ENCODE data around the gene TRAK1.

Gene TRAK1

GRCh38 chr3:42123824-42124658 lies 32.9 kb downstream of the TRAK1 start:
- no peak for TF ChIP-seq CTCF (IDR thresholded peaks at IDR 0.05; ENCODE audit: low read depth, low read length, missing control alignments)
- no peak for DNase-seq (ENCODE audit: extremely low read depth, low read depth)
- no peak overlapping the region for H3K4me3 ChIP-seq (replicated peaks; ENCODE audit: low read depth, low read length)

- DNase-seq (ENCODE audit: extremely low read depth, low read depth): no peak
- TF ChIP-seq CTCF (IDR thresholded peaks at IDR 0.05; ENCODE audit: low read depth, low read length, missing control alignments): no peak
- H3K4me3 ChIP-seq (replicated peaks; ENCODE audit: low read depth, low read length): no peak overlapping the region
These were observed 36.1 kb downstream of the TRAK1 start for GRCh38 chr3:42127226-42127625.

- no peak for DNase-seq (ENCODE audit: extremely low read depth, low read depth)
- H3K4me3 ChIP-seq (replicated peaks; ENCODE audit: low read depth, low read length): no peak overlapping the region
- TF ChIP-seq CTCF (IDR thresholded peaks at IDR 0.05; ENCODE audit: low read depth, low read length, missing control alignments): no peak
These were observed 37.4 kb downstream of the TRAK1 start for GRCh38 chr3:42128526-42128925.

GRCh38 chr3:42129014-42129953 lies 38.1 kb downstream of the TRAK1 start:
- TF ChIP-seq CTCF (IDR thresholded peaks at IDR 0.05; ENCODE audit: low read depth, low read length, missing control alignments): no peak
- DNase-seq (ENCODE audit: extremely low read depth, low read depth): no peak
- no peak overlapping the region for H3K4me3 ChIP-seq (replicated peaks; ENCODE audit: low read depth, low read length)

GRCh38 chr3:42130007-42130328 lies 38.8 kb downstream of the TRAK1 start:
- DNase-seq (ENCODE audit: extremely low read depth, low read depth): no peak
- TF ChIP-seq CTCF (IDR thresholded peaks at IDR 0.05; ENCODE audit: low read depth, low read length, missing control alignments): no peak
- no peak overlapping the region for H3K4me3 ChIP-seq (replicated peaks; ENCODE audit: low read depth, low read length)

- TF ChIP-seq CTCF (IDR thresholded peaks at IDR 0.05; ENCODE audit: low read depth, low read length, missing control alignments): no peak
- no peak for DNase-seq (ENCODE audit: extremely low read depth, low read depth)
- H3K4me3 ChIP-seq (replicated peaks; ENCODE audit: low read depth, low read length): no peak overlapping the region
These were observed 39.3 kb downstream of the TRAK1 start for GRCh38 chr3:42130329-42131070.
